ENCODE measurements around the gene ZCCHC14.
"Not testable (repeated sequence)": the region's sequence is repeated elsewhere in the genome, so short reads cannot be mapped to it uniquely, and the experiment has no call there.

The ZCCHC14 gene

GRCh38 chr16:87516361-87516760 is 23.5 kb upstream of the ZCCHC14 start:
- TF ChIP-seq CTCF (IDR thresholded peaks at IDR 0.05) (no peak), ZFX (IDR thresholded peaks at IDR 0.05; ENCODE audit: borderline replicate concordance) (no peak)
- no peak overlapping the region for H3K27ac ChIP-seq

DNA sequence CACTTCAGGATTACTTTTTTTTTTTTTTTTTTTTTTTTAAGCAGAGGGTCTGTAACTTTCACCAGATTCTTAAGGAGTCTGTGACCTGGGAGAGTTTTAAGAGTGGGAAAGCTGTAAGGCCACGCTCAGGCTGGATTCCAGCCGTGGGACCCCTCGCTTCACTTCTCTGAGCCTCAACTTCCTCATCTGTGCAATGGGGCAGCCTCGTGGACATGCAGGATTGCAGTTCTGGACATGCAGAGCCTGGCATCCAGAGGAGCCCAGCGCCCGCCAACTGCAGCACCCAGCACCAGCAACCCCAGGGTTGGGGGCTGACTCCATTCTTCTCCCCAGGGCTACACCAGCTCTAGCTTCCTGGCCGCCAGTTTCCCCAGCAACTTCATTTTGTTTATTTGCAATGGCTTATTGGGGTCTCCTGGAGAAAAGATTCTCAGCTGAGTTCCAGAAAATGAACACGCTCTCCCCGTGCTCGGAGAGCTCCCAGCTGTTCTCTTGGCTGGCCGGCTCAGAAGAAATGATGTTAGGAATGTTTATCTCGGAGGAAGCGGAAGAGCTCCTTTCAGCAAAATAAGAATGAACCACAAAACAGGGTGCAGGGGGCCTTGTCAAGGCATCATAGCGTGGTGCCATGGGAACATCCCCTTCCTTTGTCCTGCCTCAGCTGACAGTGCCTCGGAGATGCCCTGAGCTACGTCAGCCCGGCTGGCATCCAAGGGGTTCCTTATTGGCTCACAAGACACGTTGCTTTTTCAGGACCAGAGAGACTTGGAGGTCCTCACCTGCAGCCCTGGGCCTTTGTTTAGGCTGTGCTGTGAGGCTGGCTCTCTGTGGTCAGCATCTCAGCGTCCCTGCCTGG is 22.9 kb upstream of the ZCCHC14 start:
- H3K27ac ChIP-seq = no peak overlapping the region
- no peak for TF ChIP-seq CTCF (IDR thresholded peaks at IDR 0.05)
- TF ChIP-seq ZFX (IDR thresholded peaks at IDR 0.05; ENCODE audit: borderline replicate concordance) = no peak

DNA sequence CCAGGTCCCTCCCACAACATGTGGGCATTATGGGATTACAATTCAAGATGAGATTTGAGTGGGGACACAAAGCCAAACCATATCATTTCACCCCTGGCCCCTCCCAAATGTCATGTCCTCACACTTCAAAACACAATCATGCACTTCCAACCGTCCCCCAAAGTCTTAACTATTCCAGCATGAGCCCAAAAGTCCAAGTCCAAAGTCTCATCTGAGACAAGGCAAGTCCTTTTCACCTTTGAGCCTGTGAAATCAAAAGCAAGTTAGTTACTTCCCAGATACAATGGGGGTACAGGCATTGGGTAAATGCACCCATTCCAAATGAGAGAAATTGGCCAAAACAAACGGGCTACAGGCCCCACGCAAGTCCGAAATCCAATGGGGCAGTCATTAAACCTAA is 17.0 kb upstream of the ZCCHC14 start:
- H3K27ac ChIP-seq = not testable (repeated sequence)

DNA sequence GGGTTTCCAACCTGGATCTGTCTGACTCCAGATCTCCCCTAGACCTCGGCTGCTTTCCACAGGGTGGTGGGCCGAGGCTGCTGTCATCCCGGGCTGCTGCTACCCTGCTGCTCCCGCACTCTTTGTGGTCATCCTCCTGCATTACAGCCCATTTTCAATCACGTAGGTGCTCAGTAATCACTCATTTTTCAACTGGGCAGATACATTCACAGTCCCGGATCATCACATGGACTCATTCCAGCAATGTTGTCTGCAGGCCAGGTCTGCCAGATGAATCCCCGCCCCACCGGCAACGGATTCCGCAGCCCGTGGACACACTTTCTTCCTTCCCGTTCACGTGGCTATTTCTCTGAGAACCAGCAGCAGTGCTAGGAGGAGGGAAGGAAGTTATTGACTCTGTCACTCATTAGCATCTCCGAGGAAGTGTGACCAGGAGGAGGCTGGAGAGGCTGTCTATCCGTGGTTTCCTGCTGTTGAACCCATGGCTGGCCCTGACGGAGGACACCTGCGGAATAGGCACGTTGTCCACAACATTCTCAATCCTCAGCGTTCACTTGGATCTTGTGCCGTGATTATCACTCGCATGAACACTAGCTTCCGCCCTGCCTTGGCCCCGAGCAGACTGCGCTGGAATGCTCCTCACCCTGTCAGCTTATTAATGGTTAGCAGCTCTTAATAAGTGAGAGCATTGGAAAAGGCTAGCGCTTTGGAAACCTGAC is 14.7 kb upstream of the ZCCHC14 start:
- no peak overlapping the region for H3K27ac ChIP-seq
- TF ChIP-seq ZFX (IDR thresholded peaks at IDR 0.05; ENCODE audit: borderline replicate concordance) = no peak
- no peak for TF ChIP-seq CTCF (IDR thresholded peaks at IDR 0.05)

DNA sequence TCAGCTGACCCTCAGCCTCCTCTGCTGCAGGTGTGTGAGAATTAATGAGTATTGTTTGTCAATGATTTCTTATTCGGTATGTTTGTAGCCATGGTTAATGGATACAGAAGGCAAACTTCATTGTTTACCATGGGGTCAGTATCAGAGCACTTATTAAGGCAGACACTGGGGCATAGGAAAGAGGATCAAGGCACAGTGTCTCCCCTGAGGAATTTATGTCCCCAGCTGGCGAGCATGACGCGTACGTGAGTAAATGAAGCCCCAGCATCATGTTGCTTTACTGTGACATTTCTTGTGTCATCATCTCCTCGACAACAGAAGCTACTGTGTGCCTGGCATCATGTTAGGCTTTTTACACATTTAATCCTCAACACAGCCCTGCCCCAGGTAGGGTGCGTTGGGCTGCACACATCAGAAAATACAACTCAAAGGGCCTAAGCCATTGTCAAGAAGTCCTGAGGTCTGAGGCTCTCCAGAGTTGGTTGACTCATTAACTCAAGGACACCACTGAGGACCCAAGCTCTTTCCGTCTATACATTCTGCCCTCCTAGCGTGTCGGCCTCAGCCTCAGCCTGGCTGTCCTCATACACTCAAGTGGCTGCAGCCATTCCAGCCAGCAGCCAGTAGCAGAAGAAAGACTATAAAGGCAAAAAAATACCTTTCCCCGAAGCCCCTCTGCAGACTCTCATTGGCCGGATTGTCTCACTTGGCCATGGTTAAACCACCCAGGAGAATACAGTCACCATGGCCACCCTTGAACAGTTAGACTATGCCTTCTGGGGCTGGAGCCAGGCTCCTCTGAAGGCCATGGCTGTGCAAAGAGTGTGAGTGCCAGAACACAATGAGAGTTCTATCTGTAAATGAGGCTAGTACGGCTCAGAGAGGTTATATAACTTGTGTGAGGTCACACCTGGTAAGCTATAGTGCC is 13.9 kb upstream of the ZCCHC14 start:
- TF ChIP-seq CTCF (IDR thresholded peaks at IDR 0.05) = no peak
- no peak for TF ChIP-seq ZFX (IDR thresholded peaks at IDR 0.05; ENCODE audit: borderline replicate concordance)
- no peak overlapping the region for H3K27ac ChIP-seq

DNA sequence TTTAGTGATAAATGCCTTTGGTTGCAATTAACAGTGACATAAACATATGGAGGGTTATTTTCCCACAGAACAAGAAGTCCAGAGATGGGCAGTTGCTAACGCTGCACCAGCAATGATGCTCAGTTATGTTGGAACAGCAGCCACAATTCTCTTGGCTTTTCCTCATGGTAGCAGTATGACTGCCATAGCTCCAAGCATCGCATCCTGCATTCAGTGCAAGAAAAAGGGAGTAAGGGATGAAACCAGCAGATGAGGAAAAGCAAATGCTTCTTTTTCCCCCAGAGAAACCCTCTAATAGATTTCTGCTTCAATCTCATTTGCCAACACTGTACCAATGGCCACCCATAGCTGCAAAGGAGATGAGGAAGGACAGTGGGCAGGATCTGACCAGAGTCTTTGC is 13.0 kb upstream of the ZCCHC14 start:
- TF ChIP-seq CTCF (IDR thresholded peaks at IDR 0.05) (no peak), ZFX (IDR thresholded peaks at IDR 0.05; ENCODE audit: borderline replicate concordance) (no peak)
- no peak overlapping the region for H3K27ac ChIP-seq

- not testable (repeated sequence) for H3K27ac ChIP-seq
Measured at GRCh38 chr16:87503232-87503937, 10.6 kb upstream of the ZCCHC14 start.

All from 22Rv1 (cell line).